ENCODE results near the gene RAB20. TPM values are rescaled to one million over a fixed set of nuclear protein-coding genes. Genes with fewer than 3 reads are reported as not detected.

Gene RAB20
- total and polyA plus RNA-seq, 10 of the 15 experiments (the other 5 are each of a cell fraction or from before 2014, with no cell fraction given), result 0.48 to 33.1 (median 9.6) TPM

DNA sequence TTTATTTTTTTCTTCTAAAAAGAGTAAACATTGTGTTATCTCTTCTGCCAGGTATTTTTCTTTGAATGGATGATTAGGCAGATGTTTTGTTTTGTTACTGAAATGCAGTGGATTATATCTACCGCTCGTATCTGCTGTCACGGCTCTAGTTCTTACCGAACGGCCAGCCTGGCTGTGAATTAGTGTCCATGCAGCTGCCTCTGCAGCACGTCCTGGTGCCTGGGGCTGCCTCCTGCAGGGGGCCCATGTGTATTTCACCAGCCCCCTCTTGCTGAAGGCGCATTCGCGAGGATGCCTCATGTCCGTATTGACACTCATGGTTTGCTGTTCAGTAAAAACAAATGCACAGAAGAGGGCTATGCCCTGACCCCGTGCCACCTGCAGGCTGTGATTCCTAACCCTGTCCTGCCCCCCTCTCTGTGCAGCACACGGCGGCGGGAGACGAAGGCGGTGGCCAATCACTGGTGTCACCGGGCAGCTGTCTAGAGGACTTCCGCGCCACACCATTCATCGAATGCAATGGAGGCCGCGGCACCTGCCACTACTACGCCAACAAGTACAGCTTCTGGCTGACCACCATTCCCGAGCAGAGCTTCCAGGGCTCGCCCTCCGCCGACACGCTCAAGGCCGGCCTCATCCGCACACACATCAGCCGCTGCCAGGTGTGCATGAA, 49.9 kb downstream of the RAB20 start:
- no peak overlapping the region for H3K9ac ChIP-seq (ENCODE audit: control insufficient read depth, insufficient read depth, low read length)
- ChIA-PET SMC1A (ENCODE audit: uncharacterized antibody, unreplicated experiment) (interaction anchor here (0.7 kb wide), 1 partner anchor 156 kb away, joined by 3 read pairs; no protein-coding TSS in a partner anchor), CTCF (no interaction called here), RAD21 (ENCODE audit: unreplicated experiment) (interaction anchor here (1.6 kb wide), 1 partner anchor 56 kb away, joined by 4 read pairs; no protein-coding TSS in a partner anchor), POLR2A (no interaction called here)
- TF ChIP-seq MEF2B (IDR thresholded peaks at IDR 0.05; ENCODE audit: partially characterized antibody, poor library complexity, severe bottlenecking), result no peak
- TF ChIP-seq ESRRA (IDR thresholded peaks at IDR 0.05; ENCODE audit: low read length), result no peak
- TF ChIP-seq, protein P1, sequence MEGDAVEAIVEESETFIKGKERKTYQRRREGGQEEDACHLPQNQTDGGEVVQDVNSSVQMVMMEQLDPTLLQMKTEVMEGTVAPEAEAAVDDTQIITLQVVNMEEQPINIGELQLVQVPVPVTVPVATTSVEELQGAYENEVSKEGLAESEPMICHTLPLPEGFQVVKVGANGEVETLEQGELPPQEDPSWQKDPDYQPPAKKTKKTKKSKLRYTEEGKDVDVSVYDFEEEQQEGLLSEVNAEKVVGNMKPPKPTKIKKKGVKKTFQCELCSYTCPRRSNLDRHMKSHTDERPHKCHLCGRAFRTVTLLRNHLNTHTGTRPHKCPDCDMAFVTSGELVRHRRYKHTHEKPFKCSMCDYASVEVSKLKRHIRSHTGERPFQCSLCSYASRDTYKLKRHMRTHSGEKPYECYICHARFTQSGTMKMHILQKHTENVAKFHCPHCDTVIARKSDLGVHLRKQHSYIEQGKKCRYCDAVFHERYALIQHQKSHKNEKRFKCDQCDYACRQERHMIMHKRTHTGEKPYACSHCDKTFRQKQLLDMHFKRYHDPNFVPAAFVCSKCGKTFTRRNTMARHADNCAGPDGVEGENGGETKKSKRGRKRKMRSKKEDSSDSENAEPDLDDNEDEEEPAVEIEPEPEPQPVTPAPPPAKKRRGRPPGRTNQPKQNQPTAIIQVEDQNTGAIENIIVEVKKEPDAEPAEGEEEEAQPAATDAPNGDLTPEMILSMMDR (IDR thresholded peaks at IDR 0.05 in 2 of 3, conservative IDR thresholded peaks at IDR 0.05 in 1 of 3; ENCODE audit: control insufficient read depth in 2 of 3, extremely low read depth in 1 of 3, insufficient read depth in 1 of 3, low read depth in 3 of 3, low read length in 3 of 3), result no peak
- no peak for TF ChIP-seq RFX5 (IDR thresholded peaks at IDR 0.05; ENCODE audit: low read depth, low read length)
- no peak for TF ChIP-seq SRF (IDR thresholded peaks at IDR 0.05; ENCODE audit: low read depth in 2 of 2, low read length in 2 of 2)
- TF ChIP-seq, protein P2, sequence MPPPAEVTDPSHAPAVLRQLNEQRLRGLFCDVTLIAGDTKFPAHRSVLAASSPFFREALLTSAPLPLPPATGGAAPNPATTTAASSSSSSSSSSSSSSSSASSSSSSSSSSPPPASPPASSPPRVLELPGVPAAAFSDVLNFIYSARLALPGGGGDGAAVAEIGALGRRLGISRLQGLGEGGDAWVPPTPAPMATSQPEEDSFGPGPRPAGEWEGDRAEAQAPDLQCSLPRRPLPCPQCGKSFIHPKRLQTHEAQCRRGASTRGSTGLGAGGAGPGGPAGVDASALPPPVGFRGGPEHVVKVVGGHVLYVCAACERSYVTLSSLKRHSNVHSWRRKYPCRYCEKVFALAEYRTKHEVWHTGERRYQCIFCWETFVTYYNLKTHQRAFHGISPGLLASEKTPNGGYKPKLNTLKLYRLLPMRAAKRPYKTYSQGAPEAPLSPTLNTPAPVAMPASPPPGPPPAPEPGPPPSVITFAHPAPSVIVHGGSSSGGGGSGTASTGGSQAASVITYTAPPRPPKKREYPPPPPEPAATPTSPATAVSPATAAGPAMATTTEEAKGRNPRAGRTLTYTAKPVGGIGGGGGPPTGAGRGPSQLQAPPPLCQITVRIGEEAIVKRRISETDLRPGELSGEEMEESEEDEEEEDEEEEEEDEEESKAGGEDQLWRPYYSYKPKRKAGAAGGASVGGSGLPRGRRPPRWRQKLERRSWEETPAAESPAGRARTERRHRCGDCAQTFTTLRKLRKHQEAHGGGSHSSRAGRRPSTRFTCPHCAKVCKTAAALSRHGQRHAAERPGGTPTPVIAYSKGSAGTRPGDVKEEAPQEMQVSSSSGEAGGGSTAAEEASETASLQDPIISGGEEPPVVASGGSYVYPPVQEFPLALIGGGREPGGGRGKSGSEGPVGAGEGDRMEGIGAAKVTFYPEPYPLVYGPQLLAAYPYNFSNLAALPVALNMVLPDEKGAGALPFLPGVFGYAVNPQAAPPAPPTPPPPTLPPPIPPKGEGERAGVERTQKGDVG (CRISPR knock-in tag; IDR thresholded peaks at IDR 0.05), result no peak
- no peak for TF ChIP-seq BMI1 (IDR thresholded peaks at IDR 0.05; ENCODE audit: borderline replicate concordance)
- no peak for TF ChIP-seq GATAD2B (conservative IDR thresholded peaks at IDR 0.05; ENCODE audit: low read depth)
- no peak for TF ChIP-seq RAD51 (IDR thresholded peaks at IDR 0.05)
- TF ChIP-seq, protein P3, sequence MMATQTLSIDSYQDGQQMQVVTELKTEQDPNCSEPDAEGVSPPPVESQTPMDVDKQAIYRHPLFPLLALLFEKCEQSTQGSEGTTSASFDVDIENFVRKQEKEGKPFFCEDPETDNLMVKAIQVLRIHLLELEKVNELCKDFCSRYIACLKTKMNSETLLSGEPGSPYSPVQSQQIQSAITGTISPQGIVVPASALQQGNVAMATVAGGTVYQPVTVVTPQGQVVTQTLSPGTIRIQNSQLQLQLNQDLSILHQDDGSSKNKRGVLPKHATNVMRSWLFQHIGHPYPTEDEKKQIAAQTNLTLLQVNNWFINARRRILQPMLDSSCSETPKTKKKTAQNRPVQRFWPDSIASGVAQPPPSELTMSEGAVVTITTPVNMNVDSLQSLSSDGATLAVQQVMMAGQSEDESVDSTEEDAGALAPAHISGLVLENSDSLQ (IDR thresholded peaks at IDR 0.05), result no peak
- no peak for TF ChIP-seq EGR1 (IDR thresholded peaks at IDR 0.05; ENCODE audit: borderline replicate concordance in 1 of 2, low read depth in 2 of 2, low read length in 2 of 2)
- 73% methylated on average over 31 of the region's 31 CpGs for WGBS (ENCODE audit: insufficient coverage, insufficient replicate concordance, low lambda C conversion rate, missing lambda C conversion rate)
- no peak for DNase-seq (ENCODE audit: low read depth, low spot score)
- H3K27ac ChIP-seq (ENCODE audit: control insufficient read depth, insufficient read depth), result no peak overlapping the region
- H2AFZ ChIP-seq (ENCODE audit: control insufficient read depth, low read depth, low read length), result no peak overlapping the region
- intact Hi-C loops (cut with micrococcal nuclease; ENCODE audit: unreplicated experiment), result no loop called here
- H3K9me3 ChIP-seq (replicated peaks; ENCODE audit: control insufficient read depth, insufficient read depth, low read length), result no peaks in the 10 kb centered on the region
- no peak overlapping the region for H3K4me2 ChIP-seq (ENCODE audit: control insufficient read depth, insufficient read depth)
- peaks cover 3% of the 10 kb centered on the region; the same call in 1 of the 2 replicates for H4K20me1 ChIP-seq (ENCODE audit: control insufficient read depth, insufficient read depth)
- no peak for FAIRE-seq
- H3K79me2 ChIP-seq (ENCODE audit: control insufficient read depth, insufficient read depth, low read length), result no peaks in the 10 kb centered on the region
- H3K27me3 ChIP-seq (replicated peaks in 1 of 2; ENCODE audit: control insufficient read depth in 2 of 2, insufficient read depth in 2 of 2, low read length in 1 of 2), result no peaks in the 10 kb centered on the region; a peak in 1 of 4 replicates
- no peaks in the 10 kb centered on the region for H3K36me3 ChIP-seq (ENCODE audit: control insufficient read depth in 2 of 2, insufficient read depth in 2 of 2, low read length in 1 of 2)
- no peak overlapping the region for H3K4me3 ChIP-seq
- H3K4me1 ChIP-seq (ENCODE audit: control insufficient read depth, insufficient read depth, low read length), result peaks cover 4% of the 10 kb centered on the region; the same call in 1 of the 2 replicates
- in situ Hi-C loops (cut with MboI), result no loop called here
- no TSS peak for BruUV-seq (replicated peaks)
- no peak for ATAC-seq
